ENCODE data around the gene SETMAR.
A peak's percentile ranks its signal among the peaks of the same experiment; 100 is the strongest.
"Not testable (repeated sequence)": the region's sequence is repeated elsewhere in the genome, so short reads cannot be mapped to it uniquely, and the experiment has no call there.

SETMAR gene

GRCh38 chr3:4303187-4304123 is at the start of gene SETMAR:
SETMAR (plus strand) TSS chr3:4303369; CDS start chr3:4303371, 2 bp downstream.
- peak; percentile 80 for DNase-seq

GRCh38 chr3:4261406-4261805 is 41.8 kb upstream of the SETMAR start:
- DNase-seq, result no peak

- DNase-seq, result no peak
Measured at GRCh38 chr3:4264040-4264439, 39.1 kb upstream of the SETMAR start.

- no peak for DNase-seq
Measured at GRCh38 chr3:4270720-4271119, 32.4 kb upstream of the SETMAR start.

GRCh38 chr3:4271834-4272233 is 31.3 kb upstream of the SETMAR start:
- no peak for DNase-seq

- DNase-seq, result no peak
Measured at GRCh38 chr3:4279516-4280105, 23.6 kb upstream of the SETMAR start.

- DNase-seq, result no peak
Measured at GRCh38 chr3:4281991-4282390, 21.2 kb upstream of the SETMAR start.

GRCh38 chr3:4284865-4285264 is 18.3 kb upstream of the SETMAR start:
- DNase-seq, result no peak

GRCh38 chr3:4289044-4289443 is 14.1 kb upstream of the SETMAR start:
- DNase-seq, result no peak

- no peak for DNase-seq
Measured at GRCh38 chr3:4290272-4290893, 12.8 kb upstream of the SETMAR start.

GRCh38 chr3:4292301-4292700 is 10.9 kb upstream of the SETMAR start:
- no peak for DNase-seq

GRCh38 chr3:4294616-4295327 is 8.4 kb upstream of the SETMAR start:
- no peak for DNase-seq

- not testable (repeated sequence) for DNase-seq
Measured at GRCh38 chr3:4296454-4296853, 6.7 kb upstream of the SETMAR start.

GRCh38 chr3:4297486-4297885 is 5.7 kb upstream of the SETMAR start:
- DNase-seq, result no peak

- DNase-seq, result no peak
Measured at GRCh38 chr3:4302747-4303146, 422 bp upstream of the SETMAR start.

- DNase-seq, result not testable (repeated sequence)
Measured at GRCh38 chr3:4305210-4305609, 2.0 kb downstream of the SETMAR start.

GRCh38 chr3:4306091-4306490 is 2.9 kb downstream of the SETMAR start:
- no peak for DNase-seq

GRCh38 chr3:4306860-4307259 is 3.7 kb downstream of the SETMAR start:
- no peak for DNase-seq

- no peak for DNase-seq
Measured at GRCh38 chr3:4309491-4310128, 6.4 kb downstream of the SETMAR start.

GRCh38 chr3:4310971-4311370 is 7.8 kb downstream of the SETMAR start:
- no peak for DNase-seq

- DNase-seq, result no peak
Measured at GRCh38 chr3:4311496-4311895, 8.3 kb downstream of the SETMAR start.

- DNase-seq, result no peak
Measured at GRCh38 chr3:4313606-4314293, 10.6 kb downstream of the SETMAR start.
